Measurements from ENCODE around the gene SLC12A8. TPM values are rescaled to one million over a fixed set of nuclear protein-coding genes. Genes with fewer than 3 reads are reported as not detected.

SLC12A8 gene
- total and polyA plus RNA-seq, 2 experiments from 2014 or later = 3.1 to 3.4 TPM

DNA sequence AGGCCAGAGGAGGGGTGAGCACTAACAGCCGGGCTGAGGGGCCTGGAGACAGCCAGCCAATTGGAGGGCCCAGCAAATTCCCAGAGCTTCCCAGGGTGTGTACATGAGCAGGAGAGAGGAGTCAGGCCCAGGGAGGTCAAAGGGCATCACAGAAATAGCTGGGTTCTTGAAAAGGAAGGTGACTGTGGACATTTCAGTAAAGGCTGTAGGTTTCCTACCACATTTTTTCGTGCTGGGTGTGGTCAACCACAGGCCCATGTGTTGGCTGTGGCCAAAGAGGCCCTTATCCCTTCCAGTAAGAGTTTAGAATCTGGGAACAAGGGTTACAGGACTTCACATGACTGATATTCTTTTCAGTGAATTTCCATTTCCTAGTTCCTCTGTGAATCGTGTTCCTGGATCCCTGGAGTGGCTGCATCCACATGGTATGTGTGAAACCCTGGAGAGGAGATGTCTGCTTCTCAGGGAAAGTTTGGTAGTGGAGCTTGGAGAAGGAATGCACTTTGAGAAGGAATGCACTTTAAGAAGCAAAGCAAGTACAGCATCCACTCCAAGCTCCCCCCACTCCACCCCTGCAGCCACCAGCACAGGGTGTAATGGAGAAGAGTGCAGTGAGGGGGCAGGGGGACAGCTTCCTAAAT lies 83.6 kb downstream of the SLC12A8 start:
- H3K4me3 ChIP-seq = no peak overlapping the region
- no peaks in the 10 kb centered on the region for H3K27me3 ChIP-seq
- H3K27ac ChIP-seq = peak overlapping the region; percentile 35
- H3K36me3 ChIP-seq = no peaks in the 10 kb centered on the region
- H3K9me3 ChIP-seq (ENCODE audit: low read depth) = no peaks in the 10 kb centered on the region
- peaks cover 23% of the 10 kb centered on the region for H3K4me1 ChIP-seq (ENCODE audit: low read depth)
- DNase-seq (ENCODE audit: low read depth in 1 of 2, low spot score in 1 of 2) = peak in 1 of 2 donors; percentile 93
- TF ChIP-seq, protein P1, sequence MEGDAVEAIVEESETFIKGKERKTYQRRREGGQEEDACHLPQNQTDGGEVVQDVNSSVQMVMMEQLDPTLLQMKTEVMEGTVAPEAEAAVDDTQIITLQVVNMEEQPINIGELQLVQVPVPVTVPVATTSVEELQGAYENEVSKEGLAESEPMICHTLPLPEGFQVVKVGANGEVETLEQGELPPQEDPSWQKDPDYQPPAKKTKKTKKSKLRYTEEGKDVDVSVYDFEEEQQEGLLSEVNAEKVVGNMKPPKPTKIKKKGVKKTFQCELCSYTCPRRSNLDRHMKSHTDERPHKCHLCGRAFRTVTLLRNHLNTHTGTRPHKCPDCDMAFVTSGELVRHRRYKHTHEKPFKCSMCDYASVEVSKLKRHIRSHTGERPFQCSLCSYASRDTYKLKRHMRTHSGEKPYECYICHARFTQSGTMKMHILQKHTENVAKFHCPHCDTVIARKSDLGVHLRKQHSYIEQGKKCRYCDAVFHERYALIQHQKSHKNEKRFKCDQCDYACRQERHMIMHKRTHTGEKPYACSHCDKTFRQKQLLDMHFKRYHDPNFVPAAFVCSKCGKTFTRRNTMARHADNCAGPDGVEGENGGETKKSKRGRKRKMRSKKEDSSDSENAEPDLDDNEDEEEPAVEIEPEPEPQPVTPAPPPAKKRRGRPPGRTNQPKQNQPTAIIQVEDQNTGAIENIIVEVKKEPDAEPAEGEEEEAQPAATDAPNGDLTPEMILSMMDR (IDR thresholded peaks at IDR 0.05; ENCODE audit: low read depth, low read length) = no peak

DNA sequence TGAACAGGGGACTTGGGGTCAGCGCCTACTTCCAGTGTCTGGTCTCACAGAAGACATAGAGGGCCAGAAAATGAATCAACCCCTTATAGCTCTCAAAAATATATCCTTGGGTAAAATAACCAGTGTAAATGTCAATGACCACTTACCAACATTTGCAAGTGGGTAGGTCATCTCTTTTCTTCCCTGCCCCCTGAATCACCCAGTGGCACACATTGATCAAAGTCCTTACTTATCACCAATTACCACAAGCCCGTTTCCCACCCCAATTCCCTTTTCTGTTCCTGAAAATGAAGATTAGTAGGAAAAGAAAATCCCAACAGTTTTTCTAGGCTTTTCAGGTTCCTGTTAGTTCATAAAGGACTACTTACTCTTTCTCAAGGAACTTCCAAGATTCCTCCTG lies 86.2 kb downstream of the SLC12A8 start:
- H3K27ac ChIP-seq = no peak overlapping the region
- H3K9me3 ChIP-seq (ENCODE audit: low read depth) = no peaks in the 10 kb centered on the region
- TF ChIP-seq, protein P1 (IDR thresholded peaks at IDR 0.05; ENCODE audit: low read depth, low read length) = no peak
- no peaks in the 10 kb centered on the region for H3K27me3 ChIP-seq
- DNase-seq (ENCODE audit: low read depth in 1 of 2, low spot score in 1 of 2) = no peak
- no peak overlapping the region for H3K4me3 ChIP-seq
- H3K36me3 ChIP-seq = no peaks in the 10 kb centered on the region
- peaks cover 23% of the 10 kb centered on the region for H3K4me1 ChIP-seq (ENCODE audit: low read depth)

DNA sequence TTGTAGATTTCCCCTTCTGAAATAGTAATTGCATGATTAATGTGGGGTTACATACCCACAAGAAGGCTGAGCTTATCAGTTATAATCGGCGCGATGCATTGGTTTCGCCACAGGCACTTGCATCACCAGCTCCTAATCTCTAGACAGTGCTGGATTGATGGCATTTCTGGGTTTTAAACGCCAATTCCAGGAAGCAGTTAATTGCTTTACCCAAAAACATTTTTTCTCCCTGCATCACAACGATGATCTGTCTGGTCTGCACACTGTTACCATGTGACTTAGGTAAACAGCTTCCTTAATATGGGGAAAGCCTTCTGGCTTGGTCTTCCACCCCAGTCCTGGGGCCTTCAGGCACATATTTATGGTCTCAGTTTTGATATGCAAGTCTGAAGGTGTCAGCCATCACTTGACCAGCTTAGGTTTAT lies 86.7 kb downstream of the SLC12A8 start:
- no peaks in the 10 kb centered on the region for H3K9me3 ChIP-seq (ENCODE audit: low read depth)
- no peaks in the 10 kb centered on the region for H3K27me3 ChIP-seq
- TF ChIP-seq, protein P1 (IDR thresholded peaks at IDR 0.05; ENCODE audit: low read depth, low read length) = no peak
- no peak overlapping the region for H3K27ac ChIP-seq
- peak in 1 of 2 donors; percentile 98 for DNase-seq (ENCODE audit: low read depth in 1 of 2, low spot score in 1 of 2)
- peaks cover 19% of the 10 kb centered on the region for H3K4me1 ChIP-seq (ENCODE audit: low read depth)
- H3K36me3 ChIP-seq = no peaks in the 10 kb centered on the region
- H3K4me3 ChIP-seq = no peak overlapping the region

- TF ChIP-seq, protein P1 (IDR thresholded peaks at IDR 0.05; ENCODE audit: low read depth, low read length) = no peak
- H3K27ac ChIP-seq = no peak overlapping the region
- peaks cover 7% of the 10 kb centered on the region for H3K27me3 ChIP-seq
- H3K36me3 ChIP-seq = no peaks in the 10 kb centered on the region
- H3K4me3 ChIP-seq = no peak overlapping the region
- peak in 1 of 2 donors; percentile 95 for DNase-seq (ENCODE audit: low read depth in 1 of 2, low spot score in 1 of 2)
- H3K9me3 ChIP-seq (ENCODE audit: low read depth) = no peaks in the 10 kb centered on the region
- peaks cover 7% of the 10 kb centered on the region for H3K4me1 ChIP-seq (ENCODE audit: low read depth)
Observed at GRCh38 chr3:125123451-125124305, 88.9 kb downstream of the SLC12A8 start.

GRCh38 chr3:125121246-125122010 lies 91.1 kb downstream of the SLC12A8 start:
- no peak overlapping the region for H3K27ac ChIP-seq
- no peaks in the 10 kb centered on the region for H3K36me3 ChIP-seq
- peaks cover 7% of the 10 kb centered on the region for H3K27me3 ChIP-seq
- peaks cover 5% of the 10 kb centered on the region for H3K4me1 ChIP-seq (ENCODE audit: low read depth)
- DNase-seq (ENCODE audit: low read depth in 1 of 2, low spot score in 1 of 2) = no peak
- no peaks in the 10 kb centered on the region for H3K9me3 ChIP-seq (ENCODE audit: low read depth)
- TF ChIP-seq, protein P1 (IDR thresholded peaks at IDR 0.05; ENCODE audit: low read depth, low read length) = no peak
- H3K4me3 ChIP-seq = no peak overlapping the region

All from cardiac muscle cell (in vitro differentiated cells and primary cell).